Ishikawa (cell line): ENCODE data around the gene LRRC47.

Experiments
- CEBPB ChIP-seq: IDR thresholded peaks from 2 replicates; pipeline ENCODE4 v1.6.1; 2012
- CREB1 ChIP-seq: IDR thresholded peaks from 2 replicates; pipeline ENCODE4 v1.6.1; 2012; ENCODE audit warnings: low read depth
- EGR1 ChIP-seq: IDR thresholded peaks from 2 replicates; pipeline ENCODE4 v1.6.1; 2012
- EP300 ChIP-seq: IDR thresholded peaks from 2 replicates; pipeline ENCODE4 v1.6.1; 2012; ENCODE audit warnings: borderline replicate concordance
- FOXM1 ChIP-seq: IDR thresholded peaks from 2 replicates; pipeline ENCODE4 v1.6.1; 2012; ENCODE audit warnings: low read depth, borderline replicate concordance
- NFIC ChIP-seq: IDR thresholded peaks from 2 replicates; pipeline ENCODE4 v1.6.1; 2012
- RAD21 ChIP-seq: IDR thresholded peaks from 2 replicates; pipeline ENCODE4 v1.6.1; 2012; ENCODE audit warnings: low read depth
- TAF1 ChIP-seq: IDR thresholded peaks from 2 replicates; pipeline ENCODE4 v1.6.1; 2012; ENCODE audit warnings: low read depth, mild to moderate bottlenecking
- TCF12 ChIP-seq: IDR thresholded peaks from 2 replicates; pipeline ENCODE4 v1.6.1; 2012; ENCODE audit warnings: low read depth
- TEAD4 ChIP-seq: IDR thresholded peaks from 2 replicates; pipeline ENCODE4 v1.6.1; 2012
- YY1 ChIP-seq: IDR thresholded peaks from 2 replicates; pipeline ENCODE4 v1.6.1; 2012; ENCODE audit warnings: low read depth
- ZBTB7A ChIP-seq: IDR thresholded peaks from 2 replicates; pipeline ENCODE4 v1.6.1; 2012; ENCODE audit warnings: low read depth
- TF ChIP-seq, protein P1 (sequence below): IDR thresholded peaks from 2 replicates; pipeline ENCODE4 v1.6.1; 2012; ENCODE audit warnings: low read depth, mild to moderate bottlenecking
- TF ChIP-seq, protein P2 (sequence below): IDR thresholded peaks from 2 replicates; pipeline ENCODE4 v1.6.1; 2012
- TF ChIP-seq, protein P3 (sequence below): IDR thresholded peaks from 2 replicates; pipeline ENCODE4 v1.6.1; 2012

Gene LRRC47

DNA sequence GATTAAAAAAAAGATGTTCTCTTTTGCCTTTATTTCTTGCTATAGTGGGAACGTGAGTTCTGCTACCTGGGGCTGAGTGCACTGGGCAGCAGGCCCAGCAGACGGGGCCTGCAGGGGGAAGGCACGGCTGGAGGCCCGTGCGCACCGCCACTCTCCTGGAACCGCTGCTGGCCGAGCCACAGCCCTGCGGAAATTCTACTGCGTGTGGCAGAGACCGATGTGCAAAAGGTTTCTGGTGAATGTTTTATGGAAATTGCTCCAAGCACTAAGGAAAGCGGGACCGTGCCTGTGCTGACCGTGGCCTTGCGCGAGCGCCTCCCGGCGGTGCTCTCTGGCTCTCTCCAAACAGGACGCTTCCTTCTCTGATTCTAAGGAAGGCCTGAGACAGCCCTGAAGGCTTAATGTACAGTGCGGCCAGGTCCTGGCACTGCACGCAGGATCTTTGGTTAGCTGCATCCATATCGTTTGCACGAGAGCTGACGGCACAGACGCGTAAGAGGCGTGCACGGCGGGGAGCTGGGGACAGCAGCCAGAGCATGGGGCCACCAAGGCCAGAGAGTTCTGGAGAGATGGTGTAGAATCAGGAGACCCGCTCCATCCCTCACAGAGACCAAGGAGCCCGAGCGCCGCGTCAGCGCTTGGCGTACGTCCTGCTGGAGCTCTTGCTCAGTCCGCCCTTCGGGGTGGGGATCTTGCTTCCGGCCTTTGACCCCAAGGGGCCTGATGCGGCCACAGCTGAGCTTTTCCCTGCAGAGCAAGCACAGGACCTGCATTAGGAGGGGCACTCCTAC, 18.7 kb upstream of the LRRC47 start:
- no peak for TF ChIP-seq YY1
- TF ChIP-seq CEBPB: no peak
- TF ChIP-seq FOXM1: no peak

DNA sequence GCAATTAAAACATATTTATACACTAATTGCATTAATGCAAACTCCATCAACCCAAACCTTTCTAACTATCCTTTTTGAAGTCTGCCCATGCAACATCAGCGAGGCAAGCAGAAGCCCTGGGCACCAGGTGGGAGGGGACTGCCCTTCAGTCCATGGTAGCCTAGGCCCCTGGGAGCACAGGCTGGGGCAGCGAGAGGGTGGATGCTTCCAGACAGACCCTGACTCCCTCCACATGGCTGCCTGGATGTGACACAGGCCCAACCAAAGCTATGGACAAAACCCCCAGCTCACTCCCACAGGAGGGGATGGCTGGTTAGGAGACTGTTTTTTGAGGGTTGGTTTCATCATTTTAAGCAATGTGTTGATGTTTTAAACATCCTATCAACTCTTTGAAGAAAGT, 17.8 kb upstream of the LRRC47 start:
- no peak for TF ChIP-seq CEBPB
- no peak for TF ChIP-seq NFIC
- no peak for TF ChIP-seq ZBTB7A
- no peak for TF ChIP-seq TCF12
- TF ChIP-seq EGR1: no peak
- no peak for TF ChIP-seq FOXM1
- no peak for TF ChIP-seq TAF1
- no peak for TF ChIP-seq YY1
- no peak for TF ChIP-seq CREB1
- no peak for TF ChIP-seq RAD21
- TF ChIP-seq, protein P1, sequence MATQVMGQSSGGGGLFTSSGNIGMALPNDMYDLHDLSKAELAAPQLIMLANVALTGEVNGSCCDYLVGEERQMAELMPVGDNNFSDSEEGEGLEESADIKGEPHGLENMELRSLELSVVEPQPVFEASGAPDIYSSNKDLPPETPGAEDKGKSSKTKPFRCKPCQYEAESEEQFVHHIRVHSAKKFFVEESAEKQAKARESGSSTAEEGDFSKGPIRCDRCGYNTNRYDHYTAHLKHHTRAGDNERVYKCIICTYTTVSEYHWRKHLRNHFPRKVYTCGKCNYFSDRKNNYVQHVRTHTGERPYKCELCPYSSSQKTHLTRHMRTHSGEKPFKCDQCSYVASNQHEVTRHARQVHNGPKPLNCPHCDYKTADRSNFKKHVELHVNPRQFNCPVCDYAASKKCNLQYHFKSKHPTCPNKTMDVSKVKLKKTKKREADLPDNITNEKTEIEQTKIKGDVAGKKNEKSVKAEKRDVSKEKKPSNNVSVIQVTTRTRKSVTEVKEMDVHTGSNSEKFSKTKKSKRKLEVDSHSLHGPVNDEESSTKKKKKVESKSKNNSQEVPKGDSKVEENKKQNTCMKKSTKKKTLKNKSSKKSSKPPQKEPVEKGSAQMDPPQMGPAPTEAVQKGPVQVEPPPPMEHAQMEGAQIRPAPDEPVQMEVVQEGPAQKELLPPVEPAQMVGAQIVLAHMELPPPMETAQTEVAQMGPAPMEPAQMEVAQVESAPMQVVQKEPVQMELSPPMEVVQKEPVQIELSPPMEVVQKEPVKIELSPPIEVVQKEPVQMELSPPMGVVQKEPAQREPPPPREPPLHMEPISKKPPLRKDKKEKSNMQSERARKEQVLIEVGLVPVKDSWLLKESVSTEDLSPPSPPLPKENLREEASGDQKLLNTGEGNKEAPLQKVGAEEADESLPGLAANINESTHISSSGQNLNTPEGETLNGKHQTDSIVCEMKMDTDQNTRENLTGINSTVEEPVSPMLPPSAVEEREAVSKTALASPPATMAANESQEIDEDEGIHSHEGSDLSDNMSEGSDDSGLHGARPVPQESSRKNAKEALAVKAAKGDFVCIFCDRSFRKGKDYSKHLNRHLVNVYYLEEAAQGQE: no peak
- TF ChIP-seq, protein P2, sequence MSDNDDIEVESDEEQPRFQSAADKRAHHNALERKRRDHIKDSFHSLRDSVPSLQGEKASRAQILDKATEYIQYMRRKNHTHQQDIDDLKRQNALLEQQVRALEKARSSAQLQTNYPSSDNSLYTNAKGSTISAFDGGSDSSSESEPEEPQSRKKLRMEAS: no peak
- TF ChIP-seq, protein P3, sequence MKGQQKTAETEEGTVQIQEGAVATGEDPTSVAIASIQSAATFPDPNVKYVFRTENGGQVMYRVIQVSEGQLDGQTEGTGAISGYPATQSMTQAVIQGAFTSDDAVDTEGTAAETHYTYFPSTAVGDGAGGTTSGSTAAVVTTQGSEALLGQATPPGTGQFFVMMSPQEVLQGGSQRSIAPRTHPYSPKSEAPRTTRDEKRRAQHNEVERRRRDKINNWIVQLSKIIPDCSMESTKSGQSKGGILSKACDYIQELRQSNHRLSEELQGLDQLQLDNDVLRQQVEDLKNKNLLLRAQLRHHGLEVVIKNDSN: no peak
- TF ChIP-seq TEAD4: no peak
- TF ChIP-seq EP300: no peak

DNA sequence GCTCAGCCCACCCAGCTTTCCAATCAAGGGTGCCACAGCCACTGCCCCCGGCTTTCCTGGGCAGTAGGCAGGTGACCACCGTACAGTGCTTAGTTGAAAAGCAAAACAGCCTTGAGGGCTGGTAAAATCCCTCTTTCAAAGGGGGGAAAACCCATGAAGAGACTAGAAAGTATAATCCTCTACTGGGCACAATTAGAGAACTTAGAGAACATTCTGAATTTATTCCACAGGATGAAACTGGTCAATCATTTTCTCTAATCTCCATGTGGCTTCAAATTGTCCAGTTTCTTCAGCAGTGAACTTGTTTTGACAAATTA, 15.3 kb upstream of the LRRC47 start:
- TF ChIP-seq TEAD4: no peak

DNA sequence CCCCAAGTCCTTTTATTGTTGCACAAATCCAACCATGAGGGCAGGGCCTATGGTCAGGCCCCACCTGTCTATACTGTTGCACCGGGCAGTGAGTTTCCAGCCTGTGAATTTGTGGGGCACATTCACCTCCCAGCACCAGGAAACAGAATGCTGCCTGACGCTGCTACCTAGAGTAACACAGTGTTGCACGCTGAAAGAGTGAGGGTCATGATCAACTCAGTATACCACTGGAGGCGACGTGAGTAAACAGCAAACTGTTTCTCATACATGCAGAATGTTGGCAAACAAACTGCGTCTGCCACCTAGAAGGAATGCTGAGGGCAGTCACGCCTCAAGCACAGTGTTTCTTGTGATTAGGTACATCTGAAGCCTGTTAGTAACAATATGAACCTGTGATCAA, 13.4 kb upstream of the LRRC47 start:
- TF ChIP-seq EGR1 (no peak), ZBTB7A (no peak)

DNA sequence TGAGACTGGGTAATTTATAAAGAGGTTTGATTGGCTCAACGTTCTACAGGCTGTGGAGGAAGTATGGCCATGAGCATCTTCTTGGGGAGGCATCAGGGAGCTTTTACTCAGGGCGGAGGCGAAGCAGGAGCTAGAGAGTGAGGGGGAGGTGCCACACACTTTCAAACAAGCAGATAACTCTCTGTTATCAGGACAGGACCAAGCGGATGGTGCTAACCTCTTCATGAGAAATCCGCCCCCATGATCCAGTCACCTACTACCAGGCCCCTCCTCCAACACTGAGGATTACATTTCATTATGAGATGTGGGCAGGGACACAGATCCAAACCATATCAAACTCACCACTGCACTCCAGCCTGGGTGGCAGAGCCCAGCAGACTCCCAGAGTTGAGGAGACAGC, 11.5 kb upstream of the LRRC47 start:
- TF ChIP-seq, protein P3: no peak
- no peak for TF ChIP-seq TAF1
- TF ChIP-seq CEBPB: no peak
- TF ChIP-seq TEAD4: no peak
- no peak for TF ChIP-seq EGR1
- no peak for TF ChIP-seq TCF12
- no peak for TF ChIP-seq CREB1
- TF ChIP-seq, protein P1: no peak
- no peak for TF ChIP-seq NFIC
- no peak for TF ChIP-seq EP300
- no peak for TF ChIP-seq FOXM1
- no peak for TF ChIP-seq ZBTB7A
- TF ChIP-seq, protein P2: no peak
- no peak for TF ChIP-seq RAD21

DNA sequence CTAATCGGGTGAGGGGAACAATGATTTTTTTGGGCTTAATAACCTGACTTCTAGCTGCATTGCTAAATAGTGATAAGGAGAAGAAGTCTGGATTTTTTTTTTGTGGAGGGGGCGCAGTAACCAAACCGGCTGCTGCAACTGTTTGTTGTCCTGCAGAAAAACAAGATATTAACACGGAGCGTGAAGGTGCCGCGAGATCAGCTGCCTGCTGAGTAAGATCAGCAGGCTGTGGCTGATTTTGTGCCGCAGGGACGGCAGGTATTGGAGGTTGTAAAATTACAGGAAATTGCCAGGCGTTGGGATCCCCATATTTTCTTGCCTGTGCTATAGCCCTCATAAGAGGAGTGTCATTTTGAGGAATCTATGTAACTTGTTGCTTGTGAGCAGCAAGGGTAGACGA, 8.7 kb upstream of the LRRC47 start:
- no peak for TF ChIP-seq EP300
- TF ChIP-seq YY1: no peak
- no peak for TF ChIP-seq RAD21
- no peak for TF ChIP-seq NFIC
- TF ChIP-seq, protein P3: no peak
- no peak for TF ChIP-seq FOXM1
